Astrocyte (in vitro differentiated cells and primary cell): ENCODE results near the gene DAGLA. TPM values are rescaled to one million over a fixed set of nuclear protein-coding genes. Genes with fewer than 3 reads are reported as not detected.

ENCODE experiments used
- DNase-seq: peaks from one replicate; pipeline ENCODE4 v3.0.0-alpha.2; 2010; ENCODE audit warnings: low read depth
- FAIRE-seq: peaks from 2 replicates; lab custom pipeline; 2011; peaks lifted over from hg19 to GRCh38; lab: Jason Lieb, UNC
- H2AFZ ChIP-seq: 2 replicates; pipeline ENCODE4 v1.6.0; 2012; ENCODE audit warnings: low read depth, low read length, inconsistent platforms
- H3K27ac ChIP-seq: 2 replicates; pipeline ENCODE4 v1.5.1; 2011; ENCODE audit warnings: low read depth, low read length, inconsistent platforms
- H3K27me3 ChIP-seq: 2 replicates; pipeline ENCODE4 v1.6.0; 2011; ENCODE audit warnings: low read length, inconsistent platforms; ENCODE audit not compliant: insufficient read depth
- H3K36me3 ChIP-seq: 2 replicates; pipeline ENCODE4 v1.5.1; 2011; ENCODE audit warnings: low read length, inconsistent platforms; ENCODE audit not compliant: insufficient read depth
- H3K4me1 ChIP-seq: 2 replicates; pipeline ENCODE4 v1.5.1; 2011; ENCODE audit warnings: low read length, inconsistent platforms; ENCODE audit not compliant: insufficient read depth
- H3K4me2 ChIP-seq: 2 replicates; pipeline ENCODE4 v1.6.0; 2012; ENCODE audit warnings: low read length, inconsistent platforms
- H3K4me3 ChIP-seq: 2 replicates; pipeline ENCODE4 v1.5.1; 2011; ENCODE audit warnings: low read depth, mild to moderate bottlenecking, low read length, inconsistent platforms; ENCODE audit not compliant: insufficient read depth
- H3K79me2 ChIP-seq: 2 replicates; pipeline ENCODE4 v1.6.0; 2012; ENCODE audit warnings: mild to moderate bottlenecking, low read length, inconsistent platforms; ENCODE audit not compliant: insufficient read depth
- H3K9ac ChIP-seq: 2 replicates; pipeline ENCODE4 v1.6.0; 2012; ENCODE audit warnings: mild to moderate bottlenecking, low read length, inconsistent platforms
- H3K9me3 ChIP-seq: 2 replicates; pipeline ENCODE4 v1.5.1; 2012; ENCODE audit warnings: low read depth, mild to moderate bottlenecking, low read length, inconsistent platforms; ENCODE audit not compliant: insufficient read depth
- H4K20me1 ChIP-seq: 2 replicates; pipeline ENCODE4 v1.6.0; 2012; ENCODE audit warnings: low read length, inconsistent platforms; ENCODE audit not compliant: insufficient read depth
- H3K27ac Mint-ChIP-seq: one replicate; pipeline ENCODE4 v1.8.0; 2021; ENCODE audit warnings: mild to moderate bottlenecking, mixed read lengths; ENCODE audit not compliant: unreplicated experiment
- H3K27me3 Mint-ChIP-seq: one replicate; pipeline ENCODE4 v1.8.0; 2021; ENCODE audit warnings: low read depth, mixed read lengths; ENCODE audit not compliant: unreplicated experiment
- H3K36me3 Mint-ChIP-seq: one replicate; pipeline ENCODE4 v1.8.0; 2021; ENCODE audit warnings: low read depth, mixed read lengths; ENCODE audit not compliant: unreplicated experiment
- H3K4me1 Mint-ChIP-seq: one replicate; pipeline ENCODE4 v1.8.0; 2021; ENCODE audit warnings: low read depth, mixed read lengths; ENCODE audit not compliant: unreplicated experiment
- H3K4me3 Mint-ChIP-seq: one replicate; pipeline ENCODE4 v1.8.0; 2021; ENCODE audit warnings: mild to moderate bottlenecking, moderate library complexity, mixed read lengths; ENCODE audit not compliant: unreplicated experiment
- H3K9me3 Mint-ChIP-seq: one replicate; pipeline ENCODE4 v1.8.0; 2021; ENCODE audit warnings: mild to moderate bottlenecking, mixed read lengths; ENCODE audit not compliant: unreplicated experiment
- CTCF ChIP-seq: IDR thresholded peaks from 2 replicates; pipeline ENCODE4 v1.5.1; 2011; ENCODE audit warnings: low read depth, mild to moderate bottlenecking, inconsistent platforms, low read length, moderate library complexity; ENCODE audit not compliant: insufficient read depth
- EZH2 ChIP-seq: IDR thresholded peaks from 2 replicates; pipeline ENCODE4 v1.6.1; 2012; ENCODE audit warnings: mild to moderate bottlenecking, low read length, inconsistent platforms; ENCODE audit not compliant: insufficient read depth
- total RNA-seq: library from RNA; stranded (reverse); gene quantifications from 2 replicates; pipeline ENCODE4 v1.2.1, GENCODE V29; 2021

Gene DAGLA
- total RNA-seq, 1 donor from 2014 or later, result 5.5 TPM

GRCh38 chr11:61771985-61772455, 91.8 kb downstream of the DAGLA start:
- H3K36me3 Mint-ChIP-seq, result peaks cover 2% of the 10 kb centered on the region
- no peaks in the 10 kb centered on the region for H3K27me3 Mint-ChIP-seq
- FAIRE-seq (no peak), DNase-seq (no peak)
- H3K9me3 Mint-ChIP-seq, result no peaks in the 10 kb centered on the region
- Histone ChIP-seq H4K20me1 (peaks cover 9% of the 10 kb centered on the region), H3K27ac (no peak overlapping the region), H2AFZ (no peak overlapping the region), H3K9ac (no peak overlapping the region), H3K4me1 (peaks cover 9% of the 10 kb centered on the region), H3K9me3 (no peaks in the 10 kb centered on the region), H3K27me3 (no peaks in the 10 kb centered on the region), H3K36me3 (no peaks in the 10 kb centered on the region), H3K4me3 (no peak overlapping the region), H3K79me2 (no peaks in the 10 kb centered on the region), H3K4me2 (no peak overlapping the region)
- no peak for TF ChIP-seq EZH2
- H3K4me1 Mint-ChIP-seq, result no peaks in the 10 kb centered on the region
- H3K27ac Mint-ChIP-seq, result no peak overlapping the region
- H3K4me3 Mint-ChIP-seq, result no peak overlapping the region

- Histone ChIP-seq H3K27me3 (no peaks in the 10 kb centered on the region), H3K79me2 (no peaks in the 10 kb centered on the region), H3K27ac (no peak overlapping the region), H2AFZ (no peak overlapping the region), H3K4me2 (no peak overlapping the region), H3K4me3 (no peak overlapping the region), H3K9me3 (no peaks in the 10 kb centered on the region), H3K9ac (no peak overlapping the region), H4K20me1 (peaks cover 6% of the 10 kb centered on the region), H3K4me1 (peaks cover 12% of the 10 kb centered on the region), H3K36me3 (no peaks in the 10 kb centered on the region)
- H3K4me3 Mint-ChIP-seq, result no peak overlapping the region
- DNase-seq (no peak), FAIRE-seq (no peak)
- no peaks in the 10 kb centered on the region for H3K4me1 Mint-ChIP-seq
- no peaks in the 10 kb centered on the region for H3K9me3 Mint-ChIP-seq
- no peak for TF ChIP-seq CTCF
- no peak for TF ChIP-seq EZH2
- no peak overlapping the region for H3K27ac Mint-ChIP-seq
- H3K27me3 Mint-ChIP-seq, result no peaks in the 10 kb centered on the region
- peaks cover 6% of the 10 kb centered on the region for H3K36me3 Mint-ChIP-seq
These were observed 93.2 kb downstream of the DAGLA start for GRCh38 chr11:61773356-61773755.

GRCh38 chr11:61773809-61774208, 93.6 kb downstream of the DAGLA start:
- no peak overlapping the region for H3K27ac Mint-ChIP-seq

More at GRCh38 chr11:61773809-61774208, 93.6 kb downstream of the DAGLA start:
- Histone ChIP-seq H3K9me3 (no peaks in the 10 kb centered on the region), H3K4me1 (peaks cover 12% of the 10 kb centered on the region), H3K79me2 (no peaks in the 10 kb centered on the region), H3K9ac (no peak overlapping the region), H3K4me2 (no peak overlapping the region), H4K20me1 (peaks cover 6% of the 10 kb centered on the region), H2AFZ (no peak overlapping the region), H3K27me3 (no peaks in the 10 kb centered on the region), H3K27ac (no peak overlapping the region), H3K36me3 (no peaks in the 10 kb centered on the region), H3K4me3 (no peak overlapping the region)
- Mint-ChIP-seq H3K36me3 (peaks cover 6% of the 10 kb centered on the region), H3K4me3 (no peak overlapping the region), H3K4me1 (no peaks in the 10 kb centered on the region), H3K27me3 (no peaks in the 10 kb centered on the region), H3K9me3 (no peaks in the 10 kb centered on the region)
- no peak for TF ChIP-seq CTCF
- no peak for TF ChIP-seq EZH2
- no peak for FAIRE-seq
- no peak for DNase-seq
